ENCODE measurements around the gene PRKD2.

- TF ChIP-seq CTCF (IDR thresholded peaks at IDR 0.05), result no peak
- peak; percentile 61 to 77 for TF ChIP-seq POLR2AphosphoS5 (IDR thresholded peaks at IDR 0.05; ENCODE audit: insufficient read depth in 1 of 2, low read depth in 1 of 2)
- TF ChIP-seq POLR2A (IDR thresholded peaks at IDR 0.05), result no peak
These were observed 3.0 kb downstream of the PRKD2 start for GRCh38 chr19:46713781-46714443.
